G401 (cell line): Measurements from ENCODE around the gene NADSYN1. TPM values are rescaled to one million over a fixed set of nuclear protein-coding genes. Genes with fewer than 3 reads are reported as not detected.

Source experiments
- DNase-seq: peaks from one replicate; pipeline ENCODE4 v3.0.0-alpha.2; 2015; ENCODE audit warnings: low spot score
- in situ Hi-C: cut with HindIII; loops from 2 replicates; pipeline ENCODE4 v1.10.0; 2016; ENCODE audit warnings: low sequenced_read_pairs, mixed read lengths
- total RNA-seq: library from RNA; depleted of rRNA; stranded (reverse); fragments of >200 nt; shearing (Covaris generic); gene quantifications from 2 replicates; pipeline ENCODE4 v1.2.3, GENCODE V29; 2014

NADSYN1 gene
- total RNA-seq, 1 experiment from 2014 or later, result 41.1 TPM

DNA sequence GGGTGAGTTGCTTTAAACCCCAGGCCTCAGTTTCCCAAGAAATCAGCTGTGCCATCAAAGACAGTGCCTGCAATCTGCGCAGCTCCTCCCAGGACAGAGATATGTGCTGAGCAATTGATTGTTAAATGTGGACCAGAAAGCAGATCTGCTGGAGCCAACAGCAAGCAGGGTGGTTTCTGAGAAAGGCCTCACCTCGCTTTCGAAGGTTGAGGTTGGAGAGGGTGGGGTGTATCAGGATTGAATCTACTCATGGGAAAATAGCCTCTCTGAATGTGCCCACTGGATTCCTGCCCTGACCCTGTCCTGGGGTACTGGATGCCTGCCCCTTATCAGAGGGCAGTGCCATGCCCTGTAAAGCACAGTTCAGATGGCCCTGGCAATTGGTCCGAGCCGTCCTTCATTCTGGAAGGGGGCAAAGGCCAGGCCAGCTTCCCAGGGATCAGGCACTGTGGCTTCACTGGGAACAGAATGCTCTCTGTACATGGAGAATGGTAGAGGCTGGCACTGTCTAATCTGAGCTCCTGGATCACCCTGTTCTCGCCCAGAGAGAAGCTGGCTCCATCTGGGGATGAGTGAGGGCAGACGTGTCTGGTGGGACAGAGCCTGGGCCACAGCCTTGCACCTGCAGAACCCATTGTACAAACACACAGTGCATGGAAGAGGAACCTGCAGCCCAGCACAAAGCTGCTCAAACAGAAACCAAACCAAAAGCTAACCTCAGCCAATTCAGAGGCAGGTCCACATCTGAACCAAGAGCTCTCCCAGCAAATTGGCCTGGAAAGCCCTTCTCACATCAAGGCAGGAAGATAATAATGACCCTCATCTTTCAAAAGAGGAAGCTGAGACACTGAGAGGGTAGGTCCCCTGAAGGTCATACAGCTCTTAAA, 20.0 kb upstream of the NADSYN1 start:
- in situ Hi-C loops, result no loop called here
- no peak for DNase-seq

DNA sequence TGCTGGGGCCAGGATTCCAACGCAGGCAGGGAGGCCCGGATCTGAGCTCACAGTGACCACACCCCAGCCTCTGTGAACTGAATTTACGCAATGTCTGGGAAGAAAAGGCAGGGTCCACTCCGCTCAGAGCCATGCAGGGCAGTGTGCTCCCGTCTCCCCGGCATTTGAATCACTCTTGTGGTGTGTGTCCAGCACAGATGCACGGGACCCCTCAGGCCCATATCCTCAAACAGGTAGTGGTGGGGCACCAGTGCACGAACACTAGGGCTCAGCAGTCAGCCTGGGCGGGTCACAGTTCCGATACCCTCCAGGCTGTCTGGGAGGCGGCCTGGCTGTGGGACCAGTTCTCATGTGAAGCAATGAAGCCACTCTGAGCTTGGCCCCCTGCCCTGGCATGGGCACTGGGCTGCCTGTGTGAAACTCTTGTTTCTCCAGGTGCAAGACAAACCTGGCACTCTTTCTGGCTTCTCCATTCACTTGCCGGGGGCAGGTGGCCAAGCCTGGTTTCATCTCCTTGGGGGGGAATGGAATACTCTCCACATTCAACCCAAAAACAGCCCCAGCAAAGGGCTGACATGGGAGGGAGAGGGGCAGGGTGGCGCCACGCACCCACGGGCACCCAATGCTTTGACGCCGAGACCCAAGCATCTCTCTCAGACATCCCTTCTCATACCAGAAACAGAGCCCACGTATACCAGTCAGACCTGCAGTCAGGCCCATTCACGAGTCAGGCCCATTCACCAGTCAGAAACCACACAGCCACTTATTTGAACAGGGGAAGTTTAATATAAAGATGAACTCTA, 19.2 kb upstream of the NADSYN1 start:
- in situ Hi-C loops, result no loop called here
- peak; percentile 56 for DNase-seq

DNA sequence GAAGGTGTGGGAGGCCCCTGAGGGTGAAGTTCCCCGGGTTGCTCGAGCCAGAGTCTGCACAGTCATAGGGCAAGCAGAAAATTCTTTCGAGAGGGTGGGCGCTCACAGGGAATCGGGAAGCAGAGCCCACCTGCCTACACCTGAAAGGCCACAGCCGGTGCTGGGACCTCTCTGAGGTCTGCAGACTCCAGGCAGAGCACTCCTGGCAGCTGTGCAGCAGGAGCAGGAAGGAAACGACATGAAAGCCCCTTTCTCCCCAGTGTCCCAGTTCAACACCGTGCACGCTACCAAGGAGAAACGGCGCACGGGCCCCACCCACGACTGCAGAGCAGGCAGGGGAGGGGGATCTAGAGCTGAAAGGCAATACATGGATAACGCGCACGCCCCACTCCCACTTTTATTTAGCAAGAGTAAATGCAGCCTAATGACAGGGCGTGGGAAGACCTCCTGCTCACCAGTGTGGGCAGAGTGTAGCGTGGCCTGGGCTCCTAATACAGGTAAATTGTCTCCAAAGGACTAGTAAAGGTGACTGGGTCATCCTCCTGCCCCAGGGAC, 18.4 kb upstream of the NADSYN1 start:
- DNase-seq, result no peak
- in situ Hi-C loops, result no loop called here

DNA sequence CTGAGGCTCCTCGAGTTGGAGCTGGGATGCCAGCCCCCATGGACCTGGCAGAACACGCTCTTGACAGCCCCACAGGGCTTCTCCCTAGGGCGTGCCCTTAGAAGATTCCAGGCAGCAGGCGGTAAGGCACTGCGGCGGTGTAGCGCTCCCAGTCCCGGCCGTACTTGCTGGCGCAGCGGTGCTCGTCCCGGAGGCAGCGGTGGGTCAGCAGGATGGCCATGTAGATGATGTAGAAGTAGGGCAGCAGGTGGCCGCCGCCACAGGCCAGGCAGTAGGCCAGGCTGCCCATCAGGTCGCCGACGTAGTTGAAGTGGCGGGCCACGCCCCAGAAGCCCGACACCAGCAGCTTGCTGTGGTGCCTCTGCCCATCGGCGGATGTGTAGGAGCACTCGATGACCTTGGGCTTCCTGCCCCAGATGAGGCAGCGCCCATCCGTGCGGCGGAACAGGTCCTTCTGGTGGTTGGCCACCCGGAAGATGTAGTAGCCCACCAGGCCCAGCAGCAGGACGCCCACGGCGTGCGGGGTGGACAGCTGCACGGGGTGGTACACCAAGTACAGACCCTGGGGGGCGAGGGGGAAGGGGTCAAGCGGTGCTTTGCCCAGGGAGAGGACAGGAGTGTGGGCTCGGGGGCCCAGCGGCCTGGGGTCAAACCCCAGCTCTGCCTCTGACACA, 17.6 kb upstream of the NADSYN1 start:
- no peak for DNase-seq
- in situ Hi-C loops, result no loop called here

DNA sequence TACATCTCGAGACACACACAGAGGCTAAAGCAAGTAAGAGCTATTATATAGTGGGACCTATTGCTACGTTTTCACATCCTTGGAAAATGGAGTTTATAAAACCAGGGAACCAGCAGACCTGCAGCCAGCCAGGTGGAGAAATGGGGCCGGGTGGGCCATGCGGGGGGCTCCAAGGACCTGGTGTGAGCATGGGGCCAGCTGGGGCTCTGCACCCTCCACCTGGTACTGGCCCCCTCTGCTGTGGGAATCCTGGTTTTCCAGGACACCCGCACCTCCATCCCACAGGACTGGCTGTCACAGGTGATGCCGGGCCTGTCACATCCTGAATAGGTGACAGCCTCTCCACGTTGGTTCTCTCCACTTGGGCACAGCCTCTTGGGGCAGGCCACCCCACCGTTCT, 16.1 kb upstream of the NADSYN1 start:
- no peak for DNase-seq
- in situ Hi-C loops, result no loop called here

DNA sequence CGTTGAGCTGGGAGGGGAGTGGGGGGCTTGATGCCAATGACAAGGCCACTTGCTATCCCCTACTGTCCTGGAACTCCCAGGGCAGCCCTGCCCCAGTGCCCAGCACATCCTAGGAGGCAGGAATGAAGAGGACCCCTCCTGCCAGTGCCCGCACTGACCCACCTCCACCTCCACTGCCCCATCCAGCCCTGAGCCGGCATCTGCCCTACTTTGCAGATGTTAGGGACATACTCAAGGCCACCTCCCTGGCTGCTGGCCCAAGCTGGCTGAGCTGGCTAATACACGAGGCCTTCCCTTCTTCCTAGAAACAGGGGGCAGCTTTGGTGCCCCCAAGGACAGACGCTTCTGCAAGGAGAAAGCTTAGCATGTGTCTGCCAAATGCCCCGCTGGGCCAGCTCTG, 15.6 kb upstream of the NADSYN1 start:
- in situ Hi-C loops, result no loop called here
- no peak for DNase-seq

DNA sequence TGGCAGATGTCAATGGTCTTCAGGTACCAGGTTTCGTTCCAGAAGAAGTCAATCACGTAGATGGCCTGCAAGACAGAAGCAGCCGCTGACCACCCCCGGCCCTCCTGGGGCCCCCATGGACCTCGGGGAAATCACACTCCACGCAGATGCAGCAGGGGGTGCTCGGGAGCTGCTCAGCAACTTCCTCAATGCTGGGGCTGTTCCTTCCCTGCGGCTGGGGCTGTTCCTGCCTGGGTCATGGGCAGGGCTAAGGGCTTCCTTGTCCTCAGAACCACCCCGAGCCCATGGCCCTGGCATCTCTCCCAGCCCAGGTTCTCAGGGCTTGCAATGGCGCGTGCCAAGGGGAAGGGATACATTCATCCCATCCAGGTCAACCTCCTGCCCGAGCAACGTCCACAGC, 15.1 kb upstream of the NADSYN1 start:
- in situ Hi-C loops, result no loop called here
- no peak for DNase-seq

DNA sequence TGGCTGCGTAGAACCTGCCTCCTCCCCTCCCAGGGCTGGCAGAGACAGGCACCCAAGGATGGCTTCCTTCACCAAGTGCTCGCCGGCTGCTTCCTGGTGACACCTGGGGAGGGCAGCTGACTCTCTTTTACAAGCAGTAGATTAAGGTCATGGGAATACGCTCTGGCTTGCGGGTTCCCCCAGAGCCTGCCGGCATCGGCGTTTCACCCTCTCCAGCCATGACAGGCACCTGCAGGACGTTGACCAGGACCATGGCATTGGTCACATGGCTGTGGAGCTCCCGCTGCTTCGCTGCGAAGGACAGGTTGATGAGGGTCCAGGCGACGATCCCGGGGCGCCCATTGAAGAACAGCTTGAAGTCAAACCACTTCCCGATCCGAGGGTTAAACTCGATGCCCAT, 14.4 kb upstream of the NADSYN1 start:
- no peak for DNase-seq
- in situ Hi-C loops, result no loop called here

DNA sequence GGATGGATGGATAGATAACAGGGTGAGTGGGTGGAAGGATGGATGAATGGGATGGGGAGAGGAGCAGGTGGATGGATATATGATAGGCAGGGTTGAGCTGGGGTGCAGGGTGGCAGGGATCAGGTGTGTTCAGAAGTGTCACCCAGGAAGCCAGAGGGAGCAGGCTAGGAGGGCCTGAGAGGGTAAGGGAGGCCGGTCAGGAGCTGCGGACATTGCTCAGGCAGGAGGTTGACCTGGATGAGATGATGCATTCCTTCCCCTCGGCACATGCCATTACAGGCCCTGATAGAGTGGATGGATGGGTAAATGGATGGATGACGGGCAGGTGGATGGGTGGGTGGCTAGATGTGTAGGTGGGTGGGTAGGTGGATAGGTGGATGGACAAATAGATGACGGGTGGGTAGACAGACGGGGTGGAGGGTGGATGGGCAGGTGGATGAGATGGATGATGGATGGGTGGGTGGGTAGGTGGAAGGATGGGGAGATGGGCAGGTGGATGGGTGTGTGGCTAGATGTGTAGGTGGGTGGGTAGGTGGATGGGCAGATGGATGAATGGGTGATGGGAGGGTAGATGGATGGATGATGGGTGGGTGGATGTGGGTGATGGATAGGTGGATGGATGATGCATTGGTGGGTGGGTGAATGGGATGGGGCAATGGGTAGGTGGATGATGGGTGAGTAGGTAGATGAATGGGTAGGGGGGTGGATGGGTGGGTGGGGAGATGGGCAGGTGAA, 12.8 kb upstream of the NADSYN1 start:
- in situ Hi-C loops, result no loop called here
- DNase-seq, result no peak

DNA sequence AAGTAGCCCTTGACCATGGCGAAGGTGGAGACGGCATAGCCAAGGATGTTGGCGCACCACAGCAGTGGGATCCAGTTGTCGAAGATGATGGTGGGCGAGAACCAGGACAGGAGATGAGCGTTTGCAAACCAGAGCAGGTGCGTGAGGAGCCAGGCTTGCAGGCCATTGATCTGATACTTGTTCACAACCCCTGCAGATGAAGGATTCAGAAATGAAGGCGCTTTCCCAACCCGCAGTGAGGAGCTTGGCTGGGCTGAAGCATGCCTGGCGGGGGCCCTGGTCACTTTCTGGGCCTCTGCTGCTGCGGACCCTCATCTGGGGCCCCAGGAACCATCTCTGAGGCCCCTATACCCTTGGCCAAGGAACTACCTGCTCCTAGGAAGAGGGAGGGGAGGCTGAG, 11.8 kb upstream of the NADSYN1 start:
- in situ Hi-C loops, result no loop called here
- no peak for DNase-seq

DNA sequence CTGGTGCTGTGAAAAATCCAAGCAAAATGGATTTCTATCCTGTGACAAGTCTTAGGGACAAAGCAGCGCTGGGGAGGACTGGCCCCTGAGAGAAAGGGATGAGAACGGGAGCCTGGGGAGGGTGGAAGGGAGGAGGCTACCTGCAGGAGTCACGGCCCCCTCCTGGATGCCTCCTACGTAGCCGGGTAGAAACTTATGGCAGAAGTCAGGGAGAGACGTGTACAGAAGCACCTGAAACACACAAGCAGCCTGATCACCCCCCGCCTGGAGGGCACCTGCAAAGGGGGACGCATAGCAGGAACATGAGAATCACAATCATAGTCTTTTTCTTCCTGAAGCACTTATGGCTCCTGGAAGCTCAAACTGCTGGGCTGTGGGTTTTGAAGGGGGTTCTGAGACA, 10.9 kb upstream of the NADSYN1 start:
- in situ Hi-C loops, result no loop called here
- no peak for DNase-seq

DNA sequence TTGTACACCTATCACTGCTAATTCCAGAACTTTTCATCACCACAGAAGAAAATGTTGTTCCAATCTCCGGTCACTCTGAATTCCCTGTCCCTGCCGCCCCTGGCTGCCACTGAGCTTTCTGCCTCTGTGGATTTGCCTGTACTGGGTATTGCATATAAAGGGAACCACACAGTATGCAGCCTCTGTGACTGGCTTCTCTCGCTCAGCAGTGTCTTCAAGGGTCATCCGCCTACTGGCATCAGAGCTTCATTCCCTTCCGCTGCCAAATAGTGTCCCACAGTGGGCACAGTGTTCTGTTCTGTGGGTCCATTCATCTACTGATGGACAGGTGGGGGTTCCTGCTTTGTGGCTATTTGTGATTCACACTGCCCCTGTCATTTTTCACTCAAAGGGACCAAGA, 10.1 kb upstream of the NADSYN1 start:
- in situ Hi-C loops, result no loop called here
- no peak for DNase-seq

DNA sequence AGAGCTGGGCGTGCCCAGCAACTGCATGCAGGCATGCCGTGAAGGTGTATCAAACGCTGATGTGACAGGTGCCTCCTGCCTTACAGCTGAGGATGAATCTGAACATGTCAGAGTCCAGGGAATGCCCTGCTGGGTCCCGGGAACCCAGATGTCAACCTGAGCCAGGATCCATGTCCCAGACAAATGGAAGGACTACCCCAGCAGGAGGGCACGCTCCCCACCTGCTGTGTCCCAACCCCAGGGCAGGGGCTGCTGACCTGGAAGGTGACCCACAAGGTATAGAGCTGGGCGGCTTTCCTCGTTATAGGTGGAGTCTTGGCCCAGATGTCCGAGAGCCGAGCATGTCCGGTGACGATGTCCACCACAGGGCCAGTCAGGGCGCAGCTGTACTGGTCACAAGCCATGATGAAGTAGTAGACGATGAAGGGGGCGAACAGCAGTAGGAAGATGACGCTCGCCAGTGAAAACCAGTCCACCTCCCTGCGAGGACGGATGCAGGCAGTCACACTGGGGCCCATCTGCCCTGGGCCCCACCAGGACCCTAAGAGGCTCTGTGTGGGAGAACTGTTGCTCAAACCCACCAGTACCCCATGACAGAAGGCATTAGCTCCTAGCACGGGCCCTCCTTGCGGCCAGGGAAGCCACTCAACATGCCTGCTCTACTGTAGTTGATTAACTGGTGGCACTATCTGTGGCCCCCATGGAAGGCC, 9.1 kb upstream of the NADSYN1 start:
- no peak for DNase-seq
- in situ Hi-C loops, result no loop called here

DNA sequence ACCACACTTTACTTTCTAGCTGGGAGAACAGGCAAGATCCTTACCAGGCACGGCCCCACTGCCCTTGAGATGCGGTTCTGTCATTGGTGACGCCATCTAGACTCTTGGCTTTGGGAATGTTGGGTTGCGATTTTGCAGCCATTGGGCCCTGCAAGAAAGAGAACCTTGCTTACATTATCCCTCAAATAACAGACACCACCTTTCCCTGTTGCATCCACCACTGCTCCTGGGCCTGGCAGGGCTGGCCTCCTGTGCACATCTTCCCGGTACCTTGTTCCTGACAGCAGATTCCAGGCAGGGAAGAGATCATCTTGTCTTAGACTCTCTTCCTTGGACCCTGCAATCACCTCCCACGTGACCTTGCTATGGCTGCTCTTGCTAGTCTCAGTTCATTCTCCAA, 8.2 kb upstream of the NADSYN1 start:
- DNase-seq, result no peak
- in situ Hi-C loops, result no loop called here

DNA sequence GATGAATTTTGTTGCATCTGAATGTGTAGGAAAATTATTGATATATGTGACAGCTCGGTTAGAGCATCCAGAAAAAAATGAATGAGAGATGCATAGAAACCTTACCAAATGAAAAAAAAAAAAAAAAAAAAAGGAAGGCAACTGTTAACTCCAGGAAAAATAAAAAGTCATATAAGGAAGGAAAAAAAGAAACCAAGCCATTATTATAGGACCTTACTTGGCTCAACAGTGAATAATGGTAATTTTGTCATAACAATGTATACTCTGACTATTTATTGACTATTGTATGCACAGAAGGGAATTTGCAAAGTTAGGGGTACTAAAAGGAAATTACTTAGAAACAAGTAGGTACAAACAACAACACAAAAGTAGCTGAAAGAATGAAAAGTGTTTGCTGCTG, 6.9 kb upstream of the NADSYN1 start:
- in situ Hi-C loops, result no loop called here

DNA sequence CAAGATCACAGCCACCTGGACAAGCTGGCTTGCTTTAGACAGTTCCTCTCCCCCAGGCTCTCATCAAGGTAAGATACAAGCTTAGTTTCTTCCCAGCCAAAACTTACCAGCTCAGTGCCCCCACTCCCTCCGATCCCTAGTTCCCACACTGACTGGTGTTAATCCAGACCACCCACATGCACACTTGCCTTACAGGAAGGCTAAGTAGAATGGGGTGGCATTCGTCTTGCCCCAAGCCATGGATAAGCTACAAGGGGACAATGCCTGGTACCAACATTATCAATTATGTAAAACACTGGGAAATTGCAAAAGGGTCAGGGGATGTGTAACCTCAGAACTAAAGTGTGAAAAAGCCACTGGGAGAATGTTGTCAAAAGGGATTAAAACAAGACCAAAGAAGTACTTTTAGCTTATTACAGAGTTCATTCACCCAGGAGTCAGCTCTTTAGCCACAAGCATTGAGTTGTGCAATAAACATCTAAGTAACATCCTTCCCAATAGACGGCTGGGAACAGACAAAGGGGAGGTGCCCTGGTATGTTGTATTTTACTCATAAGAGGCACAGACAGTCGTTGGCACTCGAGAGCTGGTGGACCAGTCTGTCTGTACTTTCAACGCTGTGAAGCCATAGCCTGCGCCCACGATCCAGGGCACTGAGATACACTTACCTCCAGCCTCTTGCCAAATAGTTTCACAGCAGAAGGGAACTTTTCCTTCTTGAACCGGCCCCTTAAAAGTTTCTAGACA, 5.9 kb upstream of the NADSYN1 start:
- no peak for DNase-seq
- in situ Hi-C loops, result no loop called here

More for the DNA sequence above, 6.9 kb upstream of the NADSYN1 start:
- DNase-seq, result no peak

DNA sequence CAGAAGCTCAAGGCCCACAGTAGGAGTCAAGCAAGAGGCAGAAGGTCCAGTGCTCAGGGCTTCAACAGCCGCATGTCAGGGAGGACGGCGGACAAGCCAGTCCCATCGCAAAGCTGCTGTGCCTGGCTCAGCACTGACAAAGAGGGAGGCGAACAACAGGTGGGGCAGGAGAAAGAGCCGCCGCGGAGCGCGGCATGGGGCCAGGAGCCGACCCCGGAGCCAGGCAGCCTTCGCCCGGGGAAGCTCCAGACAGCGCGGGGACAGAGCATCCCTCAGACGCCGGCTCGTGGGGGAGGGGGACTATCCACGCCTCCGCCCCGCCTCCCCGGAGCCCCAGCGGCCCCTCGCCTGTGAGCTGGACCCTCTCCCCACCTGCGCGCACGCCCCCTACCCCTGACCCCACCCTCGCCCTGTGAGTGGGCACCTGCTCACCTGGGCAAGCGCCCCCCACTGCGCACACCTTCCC, 5.2 kb upstream of the NADSYN1 start:
- in situ Hi-C loops, result no loop called here
- peak; percentile 53 for DNase-seq
